Smooth muscle cell (in vitro differentiated cells): ENCODE measurements around the gene DMTF1. TPM values are rescaled to one million over a fixed set of nuclear protein-coding genes. Genes with fewer than 3 reads are reported as not detected.
A peak's percentile ranks its signal among the peaks of the same experiment; 100 is the strongest.

ENCODE experiments used
- DNase-seq: peaks from one replicate; lab custom pipeline; 2025; ENCODE audit not compliant: unreplicated experiment; lab: John Stamatoyannopoulos, UW
- H2AFZ ChIP-seq: fragments of 200-600 bp; sonication (generic); 2 replicates; pipeline ENCODE4 v1.6.0; 2016; ENCODE audit warnings: antibody characterized with exemption, low read depth, mild to moderate bottlenecking
- H3F3A ChIP-seq: fragments of 200-600 bp; sonication (generic); 2 replicates; pipeline ENCODE4 v1.6.0; 2017; ENCODE audit warnings: antibody characterized with exemption, low read depth
- H3K27ac ChIP-seq: fragments of 200-600 bp; sonication (generic); 2 replicates; pipeline ENCODE4 v1.5.1; 2016; ENCODE audit warnings: low read depth, mild to moderate bottlenecking
- H3K27me3 ChIP-seq: fragments of 200-600 bp; sonication (generic); 2 replicates; pipeline ENCODE4 v1.6.1; 2016; ENCODE audit warnings: low read depth, mild to moderate bottlenecking
- H3K36me3 ChIP-seq: fragments of 200-600 bp; sonication (generic); 2 replicates; pipeline ENCODE4 v1.5.1; 2016; ENCODE audit warnings: low read depth
- H3K4me1 ChIP-seq: fragments of 200-600 bp; sonication (generic); 2 replicates; pipeline ENCODE4 v1.5.1; 2016; ENCODE audit warnings: low read depth
- H3K4me2 ChIP-seq: fragments of 200-600 bp; sonication (generic); 2 replicates; pipeline ENCODE4 v1.6.0; 2016; ENCODE audit warnings: mild to moderate bottlenecking
- H3K4me3 ChIP-seq: fragments of 200-600 bp; sonication (generic); 2 replicates; pipeline ENCODE4 v1.5.1; 2016; ENCODE audit warnings: mild to moderate bottlenecking
- H3K79me2 ChIP-seq: fragments of 200-600 bp; sonication (generic); 2 replicates; pipeline ENCODE4 v1.6.0; 2016; ENCODE audit warnings: low read depth, mild to moderate bottlenecking
- H3K9ac ChIP-seq: fragments of 200-600 bp; sonication (generic); 2 replicates; pipeline ENCODE4 v1.6.0; 2016; ENCODE audit warnings: low read depth
- H3K9me3 ChIP-seq: fragments of 200-600 bp; sonication (generic); replicated peaks from 2 replicates; pipeline ENCODE4 v1.5.1; 2016; ENCODE audit warnings: low read depth
- H4K20me1 ChIP-seq: fragments of 200-600 bp; sonication (generic); 2 replicates; pipeline ENCODE4 v1.6.0; 2016; ENCODE audit warnings: low read depth
- CTCF ChIP-seq: fragments of 200-600 bp; sonication (generic); IDR thresholded peaks from 2 replicates; pipeline ENCODE4 v1.5.1; 2017; ENCODE audit warnings: borderline replicate concordance, mild to moderate bottlenecking, antibody characterized with exemption; ENCODE audit not compliant: insufficient read depth, poor library complexity, severe bottlenecking
- WGBS: methylation state at CpG from one replicate; pipeline ENCODE4 v1.1.7; 2016; ENCODE audit warnings: low lambda C conversion rate; 5-methylcytosine and 5-hydroxymethylcytosine counted together
- polyA plus RNA-seq: library from polyadenylated mRNA; unstranded; fragments of >200 nt; fragmentation: Nextera tagmentation; extraction: Ambion mirVana; gene quantifications from 2 replicates; pipeline ENCODE4 v1.2.1, GENCODE V29; 2016
- total RNA-seq: library from RNA; depleted of rRNA; stranded (reverse); fragments of >200 nt; gene quantifications from 2 replicates; pipeline ENCODE4 v1.2.3, GENCODE V29; 2014

Gene DMTF1
- total and polyA plus RNA-seq, 2 experiments from 2014 or later: 31.7 to 109 TPM

DNA sequence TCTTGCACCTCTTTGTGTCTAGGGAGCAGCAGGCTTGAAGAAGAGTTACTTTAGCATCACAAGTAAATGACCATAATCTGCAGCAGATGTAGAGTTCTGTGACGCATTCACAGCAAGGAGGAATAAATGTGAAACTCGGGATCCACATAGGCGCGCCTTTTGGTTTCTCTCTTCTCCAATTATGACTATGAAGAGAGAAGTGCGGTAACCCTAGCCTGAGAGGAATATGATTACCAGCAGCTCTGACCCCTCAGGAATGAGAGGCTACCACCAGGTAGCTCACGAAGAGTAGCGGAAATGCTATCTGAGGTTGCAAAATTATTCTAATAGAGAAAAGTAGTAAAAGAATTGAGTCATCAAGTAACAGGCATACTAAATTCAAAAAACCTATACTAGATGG is 25.2 kb upstream of the DMTF1 start:
- peaks cover 28% of the 10 kb centered on the region for H3K4me1 ChIP-seq
- 96% methylated on average over 7 of the region's 7 CpGs for WGBS
- no peaks in the 10 kb centered on the region for H3K27me3 ChIP-seq
- H3K36me3 ChIP-seq: no peaks in the 10 kb centered on the region
- H2AFZ ChIP-seq: no peak overlapping the region
- H3F3A ChIP-seq: no peaks in the 10 kb centered on the region
- no peaks in the 10 kb centered on the region for H4K20me1 ChIP-seq
- DNase-seq: no peak
- H3K9me3 ChIP-seq: no peaks in the 10 kb centered on the region
- H3K4me3 ChIP-seq: no peak overlapping the region
- no peak for TF ChIP-seq CTCF
- H3K27ac ChIP-seq: no peak overlapping the region
- H3K4me2 ChIP-seq: no peak overlapping the region
- H3K79me2 ChIP-seq: no peaks in the 10 kb centered on the region
- H3K9ac ChIP-seq: no peak overlapping the region

DNA sequence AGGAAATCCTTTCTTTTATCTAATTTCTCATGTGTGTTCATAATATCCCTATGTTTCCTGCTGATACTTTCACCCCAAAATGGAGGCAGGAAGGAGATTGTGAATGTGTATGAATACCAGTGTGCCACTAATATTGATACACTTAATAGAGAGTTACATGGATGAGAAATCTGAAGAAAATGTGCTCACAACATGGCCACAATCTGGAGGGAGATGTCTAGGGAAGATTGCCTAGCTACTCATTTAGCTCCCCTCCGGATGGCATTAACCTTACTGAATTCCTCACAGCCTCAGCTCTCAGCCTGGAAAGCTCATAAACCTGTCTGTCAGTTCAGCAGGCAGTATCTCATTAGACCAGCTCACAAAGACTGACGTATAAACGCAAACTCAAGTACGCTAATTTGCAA is 23.4 kb upstream of the DMTF1 start:
- DNase-seq: no peak
- H4K20me1 ChIP-seq: no peaks in the 10 kb centered on the region
- H3K9ac ChIP-seq: no peak overlapping the region
- H3K27me3 ChIP-seq: no peaks in the 10 kb centered on the region
- H3K36me3 ChIP-seq: no peaks in the 10 kb centered on the region
- H2AFZ ChIP-seq: peak overlapping the region; percentile 74
- H3K4me1 ChIP-seq: peaks cover 28% of the 10 kb centered on the region
- TF ChIP-seq CTCF: no peak
- H3K4me2 ChIP-seq: peak overlapping the region; percentile 74
- H3K4me3 ChIP-seq: no peak overlapping the region
- H3F3A ChIP-seq: no peaks in the 10 kb centered on the region
- 9% methylated on average over 4 of the region's 4 CpGs for WGBS
- H3K27ac ChIP-seq: no peak overlapping the region
- no peaks in the 10 kb centered on the region for H3K79me2 ChIP-seq
- H3K9me3 ChIP-seq: no peaks in the 10 kb centered on the region

DNA sequence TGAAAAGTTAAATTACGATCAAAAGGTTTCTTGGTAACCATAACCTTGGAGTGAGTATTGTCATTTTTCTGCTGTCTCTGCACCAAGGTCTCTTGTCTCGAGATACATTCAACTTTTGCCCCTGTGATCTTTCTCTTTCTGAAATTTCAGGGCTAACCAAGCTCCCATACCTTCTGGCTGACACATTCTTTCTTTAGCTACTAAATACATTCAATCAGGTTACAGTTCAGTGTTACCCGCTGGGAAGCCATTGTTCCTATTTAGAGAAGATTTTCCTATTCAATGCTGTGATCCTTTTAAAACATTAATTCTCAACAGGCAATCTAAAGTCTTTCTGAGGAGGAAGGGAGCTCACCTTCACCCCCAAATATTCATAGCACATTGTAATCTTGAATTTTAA is 22.9 kb upstream of the DMTF1 start:
- Histone ChIP-seq H3K9me3 (no peaks in the 10 kb centered on the region), H3F3A (no peaks in the 10 kb centered on the region), H2AFZ (peak overlapping the region; percentile 74), H4K20me1 (no peaks in the 10 kb centered on the region), H3K27ac (no peak overlapping the region), H3K4me1 (peaks cover 28% of the 10 kb centered on the region), H3K36me3 (no peaks in the 10 kb centered on the region), H3K27me3 (no peaks in the 10 kb centered on the region), H3K4me2 (peak overlapping the region; percentile 74), H3K79me2 (no peaks in the 10 kb centered on the region), H3K4me3 (no peak overlapping the region), H3K9ac (no peak overlapping the region)
- no peak for DNase-seq
- TF ChIP-seq CTCF: no peak
- 32% methylated on average over 3 of the region's 3 CpGs for WGBS

GRCh38 chr7:87129848-87130247 is 22.4 kb upstream of the DMTF1 start:
- Histone ChIP-seq H4K20me1 (no peaks in the 10 kb centered on the region), H3K27ac (no peak overlapping the region), H3K27me3 (no peaks in the 10 kb centered on the region), H3K36me3 (no peaks in the 10 kb centered on the region), H3K4me3 (no peak overlapping the region), H3K9ac (no peak overlapping the region), H3F3A (no peaks in the 10 kb centered on the region), H2AFZ (peak overlapping the region; percentile 74), H3K9me3 (no peaks in the 10 kb centered on the region), H3K4me1 (peaks cover 28% of the 10 kb centered on the region), H3K4me2 (no peak overlapping the region), H3K79me2 (no peaks in the 10 kb centered on the region)
- TF ChIP-seq CTCF: no peak
- DNase-seq: no peak
- 56% methylated on average over 3 of the region's 3 CpGs for WGBS
